MM.1S (cell line): ENCODE data around the gene GNAQ.

Experiments used
- DNase-seq: peaks from one replicate; pipeline ENCODE4 v3.0.0-alpha.2; 2015
- H2AFZ ChIP-seq: fragments of 300-600 bp; sonication (generic); 2 replicates; pipeline ENCODE4 v1.6.0; 2016; ENCODE audit warnings: antibody characterized with exemption, low read length
- H3F3A ChIP-seq: fragments of 300-600 bp; sonication (generic); 2 replicates; pipeline ENCODE4 v1.6.1; 2016; ENCODE audit warnings: mild to moderate bottlenecking, antibody characterized with exemption, low read length, moderate library complexity, mixed read lengths; ENCODE audit not compliant: insufficient read depth
- H3K27ac ChIP-seq: fragments of 300-600 bp; sonication (generic); 2 replicates; pipeline ENCODE4 v1.5.1; 2016; ENCODE audit warnings: mild to moderate bottlenecking, low read length
- H3K27me3 ChIP-seq: fragments of 300-600 bp; sonication (generic); replicated peaks from 2 replicates; pipeline ENCODE4 v1.6.0; 2016; ENCODE audit warnings: low read length; ENCODE audit not compliant: insufficient read depth
- H3K36me3 ChIP-seq: fragments of 300-600 bp; sonication (generic); replicated peaks from 2 replicates; pipeline ENCODE4 v1.6.1; 2016; ENCODE audit warnings: mild to moderate bottlenecking, low read length, mixed read lengths; ENCODE audit not compliant: insufficient read depth
- H3K4me1 ChIP-seq: fragments of 300-600 bp; sonication (generic); 2 replicates; pipeline ENCODE4 v1.6.1; 2016; ENCODE audit warnings: low read length, mixed read lengths
- H3K4me2 ChIP-seq: fragments of 300-600 bp; sonication (generic); 2 replicates; pipeline ENCODE4 v1.6.0; 2016; ENCODE audit warnings: low read depth, low read length
- H3K4me3 ChIP-seq: fragments of 300-600 bp; sonication (generic); 2 replicates; pipeline ENCODE4 v1.5.1; 2016; ENCODE audit warnings: low read length, mixed read lengths
- H3K79me2 ChIP-seq: fragments of 300-600 bp; sonication (generic); 2 replicates; pipeline ENCODE4 v1.6.1; 2016; ENCODE audit warnings: mixed run types, low read length, mixed read lengths
- H3K9ac ChIP-seq: fragments of 300-600 bp; sonication (generic); 2 replicates; pipeline ENCODE4 v1.6.1; 2016; ENCODE audit warnings: low read length, mixed read lengths
- H3K9me2 ChIP-seq: fragments of 300-600 bp; sonication (generic); replicated peaks from 2 replicates; pipeline ENCODE4 v1.6.1; 2016; ENCODE audit warnings: mild to moderate bottlenecking, low read length, mixed read lengths; ENCODE audit not compliant: insufficient read depth
- H3K9me3 ChIP-seq: fragments of 300-600 bp; sonication (generic); replicated peaks from 2 replicates; pipeline ENCODE4 v1.6.1; 2016; ENCODE audit warnings: mild to moderate bottlenecking, low read length, mixed read lengths; ENCODE audit not compliant: insufficient read depth
- H4K20me1 ChIP-seq: fragments of 300-600 bp; sonication (generic); 2 replicates; pipeline ENCODE4 v1.6.1; 2016; ENCODE audit warnings: mild to moderate bottlenecking, low read length, moderate library complexity, mixed read lengths; ENCODE audit not compliant: insufficient read depth
- EZH2 ChIP-seq: fragments of 300-600 bp; sonication (generic); optimal IDR thresholded peaks from 2 replicates; pipeline ENCODE3; 2017; ENCODE audit warnings: low read depth, mild to moderate bottlenecking, antibody characterized with exemption, low read length, mixed read lengths
- EZH2phosphoT487 ChIP-seq: fragments of 300-600 bp; sonication (generic); IDR thresholded peaks from 2 replicates; pipeline ENCODE4 v1.6.1; 2018; ENCODE audit warnings: antibody characterized with exemption, low read length
- TF ChIP-seq, protein P1 (sequence below): fragments of 300-600 bp; sonication (generic); IDR thresholded peaks from 2 replicates; pipeline ENCODE4 v1.5.1; 2016; ENCODE audit warnings: antibody characterized with exemption, low read length, mixed read lengths

The GNAQ gene

DNA sequence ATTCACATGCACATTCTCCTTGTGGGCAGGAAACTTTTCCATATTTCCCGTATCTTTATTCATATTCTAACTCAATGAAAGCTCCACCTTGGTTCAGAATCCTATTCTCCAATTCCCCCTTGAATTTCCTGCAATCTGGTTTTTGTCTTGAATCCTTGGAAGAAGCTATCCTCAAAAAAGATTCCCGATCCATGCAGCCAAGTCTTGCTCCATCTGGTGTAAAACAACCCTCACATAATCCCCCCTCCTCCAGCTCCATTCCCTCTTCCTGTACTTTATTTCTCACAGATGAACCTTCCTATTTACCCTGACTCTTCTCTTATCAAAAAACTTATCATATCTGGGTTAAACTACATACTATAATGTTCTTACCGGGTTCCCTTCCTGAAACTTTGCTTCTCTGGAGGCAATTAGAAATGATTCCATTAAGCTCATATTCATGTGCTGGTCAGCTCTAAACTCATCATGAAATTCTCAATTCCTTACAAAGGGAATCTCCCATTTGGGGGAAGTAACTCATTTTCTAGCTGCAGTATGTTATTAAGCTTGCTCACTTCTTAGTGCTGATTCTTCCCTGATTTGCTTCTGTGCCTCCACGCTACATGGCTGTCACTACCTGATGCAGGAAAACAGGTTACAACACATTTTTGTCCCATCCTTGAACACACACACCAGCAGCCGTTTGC, 81.7 kb downstream of the GNAQ start:
- Histone ChIP-seq H4K20me1 (no peaks in the 10 kb centered on the region), H3K79me2 (no peaks in the 10 kb centered on the region; the same call in 1 of the 2 replicates), H3K27ac (no peak overlapping the region), H3K9me2 (no peaks in the 10 kb centered on the region), H3K27me3 (no peaks in the 10 kb centered on the region), H3K4me2 (no peak overlapping the region), H3K9ac (no peak overlapping the region), H2AFZ (no peak overlapping the region), H3K9me3 (no peaks in the 10 kb centered on the region), H3K4me1 (no peaks in the 10 kb centered on the region), H3K36me3 (no peaks in the 10 kb centered on the region), H3K4me3 (no peak overlapping the region), H3F3A (no peaks in the 10 kb centered on the region)
- no peak for DNase-seq
- TF ChIP-seq EZH2, result no peak
- TF ChIP-seq, protein P1, sequence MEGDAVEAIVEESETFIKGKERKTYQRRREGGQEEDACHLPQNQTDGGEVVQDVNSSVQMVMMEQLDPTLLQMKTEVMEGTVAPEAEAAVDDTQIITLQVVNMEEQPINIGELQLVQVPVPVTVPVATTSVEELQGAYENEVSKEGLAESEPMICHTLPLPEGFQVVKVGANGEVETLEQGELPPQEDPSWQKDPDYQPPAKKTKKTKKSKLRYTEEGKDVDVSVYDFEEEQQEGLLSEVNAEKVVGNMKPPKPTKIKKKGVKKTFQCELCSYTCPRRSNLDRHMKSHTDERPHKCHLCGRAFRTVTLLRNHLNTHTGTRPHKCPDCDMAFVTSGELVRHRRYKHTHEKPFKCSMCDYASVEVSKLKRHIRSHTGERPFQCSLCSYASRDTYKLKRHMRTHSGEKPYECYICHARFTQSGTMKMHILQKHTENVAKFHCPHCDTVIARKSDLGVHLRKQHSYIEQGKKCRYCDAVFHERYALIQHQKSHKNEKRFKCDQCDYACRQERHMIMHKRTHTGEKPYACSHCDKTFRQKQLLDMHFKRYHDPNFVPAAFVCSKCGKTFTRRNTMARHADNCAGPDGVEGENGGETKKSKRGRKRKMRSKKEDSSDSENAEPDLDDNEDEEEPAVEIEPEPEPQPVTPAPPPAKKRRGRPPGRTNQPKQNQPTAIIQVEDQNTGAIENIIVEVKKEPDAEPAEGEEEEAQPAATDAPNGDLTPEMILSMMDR, result no peak
- no peak for TF ChIP-seq EZH2phosphoT487

DNA sequence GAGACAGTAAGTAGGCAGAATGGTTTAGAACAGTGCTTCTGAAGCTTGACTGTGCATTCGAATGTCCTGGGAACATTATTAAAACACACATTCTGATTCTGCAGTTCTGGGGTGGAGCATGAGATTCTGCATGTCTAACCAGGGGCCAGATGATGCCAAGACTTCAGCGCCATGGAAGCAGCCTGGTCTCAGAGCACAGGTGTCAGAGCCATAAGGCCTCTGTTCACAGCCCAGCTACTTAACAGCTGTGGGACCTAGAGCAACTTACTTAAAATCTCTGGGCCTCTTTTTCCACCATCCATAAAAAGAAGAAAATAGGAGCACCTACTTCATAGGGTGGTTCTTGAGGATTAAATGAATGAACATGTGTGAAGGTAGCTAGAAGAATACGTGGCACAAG, 84.0 kb downstream of the GNAQ start:
- H3K27ac ChIP-seq, result no peak overlapping the region
- H3K9me2 ChIP-seq, result no peaks in the 10 kb centered on the region
- no peaks in the 10 kb centered on the region for H3F3A ChIP-seq
- H3K4me3 ChIP-seq, result no peak overlapping the region
- TF ChIP-seq EZH2 (no peak), EZH2phosphoT487 (no peak)
- TF ChIP-seq, protein P1, result no peak
- H3K4me1 ChIP-seq, result no peaks in the 10 kb centered on the region
- H3K4me2 ChIP-seq, result no peak overlapping the region
- H2AFZ ChIP-seq, result no peak overlapping the region
- H4K20me1 ChIP-seq, result no peaks in the 10 kb centered on the region
- no peaks in the 10 kb centered on the region for H3K36me3 ChIP-seq
- no peaks in the 10 kb centered on the region; the same call in 1 of the 2 replicates for H3K79me2 ChIP-seq
- H3K27me3 ChIP-seq, result no peaks in the 10 kb centered on the region
- H3K9me3 ChIP-seq, result no peaks in the 10 kb centered on the region
- H3K9ac ChIP-seq, result no peak overlapping the region
- DNase-seq, result no peak

DNA sequence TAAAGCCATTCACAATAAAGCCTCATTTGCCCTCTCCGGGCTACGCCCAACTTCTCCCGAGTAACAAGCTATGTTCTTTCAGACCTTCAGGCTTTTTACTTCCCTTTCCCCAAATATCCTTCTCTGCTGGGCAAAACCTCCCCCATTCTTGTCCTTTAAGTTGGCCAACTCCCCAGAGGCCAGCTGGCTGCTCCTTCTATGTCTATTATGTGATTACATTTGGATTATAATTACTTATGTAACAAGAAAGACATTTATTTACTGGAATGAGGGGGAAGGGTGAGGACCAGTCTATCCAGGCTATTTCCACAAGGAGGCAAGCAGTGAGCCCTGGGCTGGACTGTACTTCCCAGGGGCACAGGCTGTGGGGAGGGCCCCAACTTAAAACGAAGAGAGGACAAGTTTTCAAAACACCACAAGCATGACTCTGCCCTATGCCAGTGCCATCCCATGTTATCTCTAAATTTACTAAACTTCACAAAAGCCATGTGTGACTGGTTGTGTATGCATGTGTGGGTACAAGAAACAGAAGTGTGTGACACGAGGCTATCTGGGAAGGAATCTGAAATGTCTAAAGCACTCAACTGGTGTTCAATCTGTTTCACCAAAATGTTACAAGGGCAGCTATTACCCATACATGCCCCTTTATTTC, 84.5 kb downstream of the GNAQ start:
- TF ChIP-seq EZH2phosphoT487 (no peak), EZH2 (no peak)
- TF ChIP-seq, protein P1, result no peak
- no peaks in the 10 kb centered on the region for H3K27me3 ChIP-seq
- no peak for DNase-seq
- no peak overlapping the region for H3K4me3 ChIP-seq
- H3K9ac ChIP-seq, result no peak overlapping the region
- H3K36me3 ChIP-seq, result no peaks in the 10 kb centered on the region
- H2AFZ ChIP-seq, result no peak overlapping the region
- no peaks in the 10 kb centered on the region for H3K4me1 ChIP-seq
- no peaks in the 10 kb centered on the region for H3K9me2 ChIP-seq
- H3K9me3 ChIP-seq, result no peaks in the 10 kb centered on the region
- H3F3A ChIP-seq, result no peaks in the 10 kb centered on the region
- no peak overlapping the region for H3K27ac ChIP-seq
- H3K79me2 ChIP-seq, result no peaks in the 10 kb centered on the region; the same call in 1 of the 2 replicates
- H3K4me2 ChIP-seq, result no peak overlapping the region
- H4K20me1 ChIP-seq, result no peaks in the 10 kb centered on the region
